ENCODE results near the gene DHX8. TPM values are rescaled to one million over a fixed set of nuclear protein-coding genes. Genes with fewer than 3 reads are reported as not detected.

The DHX8 gene
- polyA plus RNA-seq, 1 of the 3 experiments (the other 2 are of a cell fraction) = 31.3 TPM

DNA sequence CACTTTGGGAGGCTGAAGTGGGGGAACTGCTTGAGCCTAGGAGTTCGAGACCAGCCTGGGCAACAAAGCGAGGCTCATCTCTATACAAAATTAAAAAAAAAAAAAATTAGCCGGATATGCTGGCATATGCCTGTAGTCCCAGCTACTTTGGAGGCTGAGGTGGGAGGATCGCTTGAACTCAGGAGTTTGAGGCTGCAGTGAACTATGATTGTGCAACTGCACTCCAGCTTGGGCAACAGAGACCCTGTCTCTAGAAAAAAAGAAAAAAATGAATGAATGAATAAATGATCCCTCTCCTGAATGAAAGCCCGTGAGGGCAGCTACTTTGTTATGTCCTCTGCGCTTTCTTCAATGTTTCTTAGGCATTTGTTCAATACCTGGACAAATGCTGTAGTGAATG is 27.7 kb upstream of the DHX8 start:
- Histone ChIP-seq H3K27me3 (ENCODE audit: insufficient read depth) (no peaks in the 10 kb centered on the region), H2AFZ (ENCODE audit: low read depth) (no peak overlapping the region), H3K4me3 (ENCODE audit: low read depth in 2 of 2, low read length in 1 of 2) (no peak overlapping the region), H3K36me3 (replicated peaks in 1 of 2; ENCODE audit: control insufficient read depth in 1 of 2, insufficient read depth in 2 of 2, low read length in 1 of 2) (no peaks in the 10 kb centered on the region), H3K79me2 (ENCODE audit: insufficient read depth) (no peaks in the 10 kb centered on the region), H3K4me2 (no peak overlapping the region), H3K9me3 (no peaks in the 10 kb centered on the region), H3K27ac (ENCODE audit: low read depth in 2 of 2, low read length in 1 of 2) (no peak overlapping the region), H4K20me1 (ENCODE audit: insufficient read depth) (no peaks in the 10 kb centered on the region), H3K9ac (no peak overlapping the region), H3F3A (replicated peaks; ENCODE audit: insufficient read depth) (no peaks in the 10 kb centered on the region), H3K9me2 (no peaks in the 10 kb centered on the region), H3K4me1 (ENCODE audit: control insufficient read depth in 1 of 2, insufficient read depth in 2 of 2, low read depth in 1 of 2, low read length in 1 of 2) (peaks cover 4 to 6% of the 10 kb centered on the region in 2 experiments; a peak in 1 of 4 replicates)
- TF ChIP-seq RCOR1 (IDR thresholded peaks at IDR 0.05; ENCODE audit: low read length) = no peak
- TF ChIP-seq, protein P1, sequence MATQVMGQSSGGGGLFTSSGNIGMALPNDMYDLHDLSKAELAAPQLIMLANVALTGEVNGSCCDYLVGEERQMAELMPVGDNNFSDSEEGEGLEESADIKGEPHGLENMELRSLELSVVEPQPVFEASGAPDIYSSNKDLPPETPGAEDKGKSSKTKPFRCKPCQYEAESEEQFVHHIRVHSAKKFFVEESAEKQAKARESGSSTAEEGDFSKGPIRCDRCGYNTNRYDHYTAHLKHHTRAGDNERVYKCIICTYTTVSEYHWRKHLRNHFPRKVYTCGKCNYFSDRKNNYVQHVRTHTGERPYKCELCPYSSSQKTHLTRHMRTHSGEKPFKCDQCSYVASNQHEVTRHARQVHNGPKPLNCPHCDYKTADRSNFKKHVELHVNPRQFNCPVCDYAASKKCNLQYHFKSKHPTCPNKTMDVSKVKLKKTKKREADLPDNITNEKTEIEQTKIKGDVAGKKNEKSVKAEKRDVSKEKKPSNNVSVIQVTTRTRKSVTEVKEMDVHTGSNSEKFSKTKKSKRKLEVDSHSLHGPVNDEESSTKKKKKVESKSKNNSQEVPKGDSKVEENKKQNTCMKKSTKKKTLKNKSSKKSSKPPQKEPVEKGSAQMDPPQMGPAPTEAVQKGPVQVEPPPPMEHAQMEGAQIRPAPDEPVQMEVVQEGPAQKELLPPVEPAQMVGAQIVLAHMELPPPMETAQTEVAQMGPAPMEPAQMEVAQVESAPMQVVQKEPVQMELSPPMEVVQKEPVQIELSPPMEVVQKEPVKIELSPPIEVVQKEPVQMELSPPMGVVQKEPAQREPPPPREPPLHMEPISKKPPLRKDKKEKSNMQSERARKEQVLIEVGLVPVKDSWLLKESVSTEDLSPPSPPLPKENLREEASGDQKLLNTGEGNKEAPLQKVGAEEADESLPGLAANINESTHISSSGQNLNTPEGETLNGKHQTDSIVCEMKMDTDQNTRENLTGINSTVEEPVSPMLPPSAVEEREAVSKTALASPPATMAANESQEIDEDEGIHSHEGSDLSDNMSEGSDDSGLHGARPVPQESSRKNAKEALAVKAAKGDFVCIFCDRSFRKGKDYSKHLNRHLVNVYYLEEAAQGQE (IDR thresholded peaks at IDR 0.05; ENCODE audit: low read depth, low read length) = no peak
- POLR2A ChIA-PET = no interaction called here
- CTCF ChIA-PET = interaction anchor here (1.8 to 2.5 kb wide), 2 partner anchors 28 to 62 kb away, joined by 6 to 15 read pairs; partner anchors contain the start of gene DHX8
- no peak for DNase-seq
- WGBS (ENCODE audit: low lambda C conversion rate) = 89% methylated on average over 6 of the region's 6 CpGs

DNA sequence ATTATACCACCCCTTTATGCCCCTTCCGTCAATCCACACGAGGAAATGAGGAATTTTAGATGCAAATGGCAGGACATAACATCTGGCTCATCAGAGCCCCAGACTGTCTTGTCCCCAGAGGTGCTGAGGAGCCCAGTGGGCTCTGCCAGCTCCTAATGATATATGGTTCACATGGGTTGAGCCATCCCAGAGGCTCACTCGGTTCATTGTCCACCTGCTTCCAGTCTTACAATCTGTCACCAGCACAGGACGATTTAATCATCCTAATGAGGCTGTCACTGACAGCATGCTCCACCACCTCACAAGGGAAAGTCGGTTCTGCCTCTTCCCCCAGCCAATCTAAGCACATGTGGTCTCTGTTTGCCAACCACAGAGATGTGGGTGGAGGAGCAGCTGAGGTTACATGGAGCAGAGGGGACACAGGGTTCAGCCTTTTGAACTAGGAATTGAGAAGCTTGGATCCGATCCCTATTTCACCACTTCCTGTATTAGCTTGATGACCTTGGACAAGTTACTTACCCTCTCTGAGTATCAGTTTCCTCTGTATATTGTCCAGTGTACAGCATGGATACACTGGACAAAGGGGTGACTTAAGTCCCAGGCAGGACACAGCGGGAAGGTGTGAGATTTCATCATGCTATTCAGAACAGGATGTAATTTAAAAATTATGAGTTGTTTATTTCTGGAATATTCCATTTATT is 27.0 kb upstream of the DHX8 start:
- Histone ChIP-seq H3K4me1 (ENCODE audit: control insufficient read depth in 1 of 2, insufficient read depth in 2 of 2, low read depth in 1 of 2, low read length in 1 of 2) (peaks cover 4 to 6% of the 10 kb centered on the region in 2 experiments; a peak in 1 of 4 replicates), H3K36me3 (replicated peaks in 1 of 2; ENCODE audit: control insufficient read depth in 1 of 2, insufficient read depth in 2 of 2, low read length in 1 of 2) (no peaks in the 10 kb centered on the region), H4K20me1 (ENCODE audit: insufficient read depth) (no peaks in the 10 kb centered on the region), H3K27ac (ENCODE audit: low read depth in 2 of 2, low read length in 1 of 2) (no peak overlapping the region), H2AFZ (ENCODE audit: low read depth) (no peak overlapping the region), H3K27me3 (ENCODE audit: insufficient read depth) (no peaks in the 10 kb centered on the region), H3F3A (replicated peaks; ENCODE audit: insufficient read depth) (no peaks in the 10 kb centered on the region), H3K9me3 (no peaks in the 10 kb centered on the region), H3K4me3 (ENCODE audit: low read depth in 2 of 2, low read length in 1 of 2) (no peak overlapping the region), H3K4me2 (no peak overlapping the region), H3K79me2 (ENCODE audit: insufficient read depth) (no peaks in the 10 kb centered on the region), H3K9me2 (no peaks in the 10 kb centered on the region), H3K9ac (no peak overlapping the region)
- CTCF ChIA-PET = interaction anchor here (1.3 to 2.5 kb wide), 3 partner anchors 14 to 63 kb away, joined by 3 to 15 read pairs (median 6); partner anchors contain the start of gene DHX8
- WGBS (ENCODE audit: low lambda C conversion rate) = 53% methylated on average over 7 of the region's 7 CpGs
- TF ChIP-seq ELF1 (IDR thresholded peaks at IDR 0.05) (no peak), SIN3A (IDR thresholded peaks at IDR 0.05; ENCODE audit: borderline replicate concordance, low read depth, low read length) (no peak), FOXM1 (IDR thresholded peaks at IDR 0.05; ENCODE audit: low read depth) (no peak)
- DNase-seq = no peak
- POLR2A ChIA-PET = no interaction called here

DNA sequence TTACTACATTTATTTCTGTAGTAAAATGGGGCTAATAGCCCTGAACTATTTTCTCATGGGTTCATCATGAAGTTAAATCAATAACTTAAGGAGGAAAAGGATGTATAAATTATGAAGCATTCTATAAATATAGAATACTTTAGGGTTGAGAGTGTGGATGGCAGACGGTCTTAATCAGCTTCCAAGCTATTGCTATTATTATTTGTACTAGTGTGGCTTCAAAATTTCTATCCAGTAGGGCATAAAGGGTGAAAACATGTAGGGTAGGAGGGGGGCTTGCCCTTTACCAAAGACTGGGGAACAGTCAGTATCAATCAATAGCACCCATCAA is 26.4 kb upstream of the DHX8 start:
- CTCF ChIA-PET = interaction anchor here (0.9 to 2.5 kb wide), 5 partner anchors 14 to 303 kb away, joined by 3 to 15 read pairs (median 3); partner anchors contain the start of gene DHX8
- Histone ChIP-seq H3K9me2 (no peaks in the 10 kb centered on the region), H2AFZ (ENCODE audit: low read depth) (no peak overlapping the region), H3F3A (replicated peaks; ENCODE audit: insufficient read depth) (no peaks in the 10 kb centered on the region), H3K4me2 (no peak overlapping the region), H4K20me1 (ENCODE audit: insufficient read depth) (no peaks in the 10 kb centered on the region), H3K4me1 (ENCODE audit: control insufficient read depth in 1 of 2, insufficient read depth in 2 of 2, low read depth in 1 of 2, low read length in 1 of 2) (peaks cover 4 to 6% of the 10 kb centered on the region in 2 experiments; a peak in 1 of 4 replicates), H3K27me3 (ENCODE audit: insufficient read depth) (no peaks in the 10 kb centered on the region), H3K27ac (ENCODE audit: low read depth in 2 of 2, low read length in 1 of 2) (no peak overlapping the region), H3K4me3 (ENCODE audit: low read depth in 2 of 2, low read length in 1 of 2) (no peak overlapping the region), H3K9ac (no peak overlapping the region), H3K79me2 (ENCODE audit: insufficient read depth) (no peaks in the 10 kb centered on the region), H3K9me3 (no peaks in the 10 kb centered on the region), H3K36me3 (replicated peaks in 1 of 2; ENCODE audit: control insufficient read depth in 1 of 2, insufficient read depth in 2 of 2, low read length in 1 of 2) (no peaks in the 10 kb centered on the region)
- 75% methylated on average over 1 of the region's 1 CpG for WGBS (ENCODE audit: low lambda C conversion rate)
- DNase-seq = no peak
- POLR2A ChIA-PET = no interaction called here
- TF ChIP-seq, protein P2, sequence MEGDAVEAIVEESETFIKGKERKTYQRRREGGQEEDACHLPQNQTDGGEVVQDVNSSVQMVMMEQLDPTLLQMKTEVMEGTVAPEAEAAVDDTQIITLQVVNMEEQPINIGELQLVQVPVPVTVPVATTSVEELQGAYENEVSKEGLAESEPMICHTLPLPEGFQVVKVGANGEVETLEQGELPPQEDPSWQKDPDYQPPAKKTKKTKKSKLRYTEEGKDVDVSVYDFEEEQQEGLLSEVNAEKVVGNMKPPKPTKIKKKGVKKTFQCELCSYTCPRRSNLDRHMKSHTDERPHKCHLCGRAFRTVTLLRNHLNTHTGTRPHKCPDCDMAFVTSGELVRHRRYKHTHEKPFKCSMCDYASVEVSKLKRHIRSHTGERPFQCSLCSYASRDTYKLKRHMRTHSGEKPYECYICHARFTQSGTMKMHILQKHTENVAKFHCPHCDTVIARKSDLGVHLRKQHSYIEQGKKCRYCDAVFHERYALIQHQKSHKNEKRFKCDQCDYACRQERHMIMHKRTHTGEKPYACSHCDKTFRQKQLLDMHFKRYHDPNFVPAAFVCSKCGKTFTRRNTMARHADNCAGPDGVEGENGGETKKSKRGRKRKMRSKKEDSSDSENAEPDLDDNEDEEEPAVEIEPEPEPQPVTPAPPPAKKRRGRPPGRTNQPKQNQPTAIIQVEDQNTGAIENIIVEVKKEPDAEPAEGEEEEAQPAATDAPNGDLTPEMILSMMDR (IDR thresholded peaks at IDR 0.05) = no peak
- TF ChIP-seq SMC3 (IDR thresholded peaks at IDR 0.05; ENCODE audit: low read depth, low read length) (no peak), ELF1 (IDR thresholded peaks at IDR 0.05) (no peak), TEAD4 (IDR thresholded peaks at IDR 0.05; ENCODE audit: borderline replicate concordance, insufficient read depth) (no peak), RCOR1 (IDR thresholded peaks at IDR 0.05; ENCODE audit: low read length) (no peak), POLR2AphosphoS5 (IDR thresholded peaks at IDR 0.05; ENCODE audit: low read depth, low read length) (no peak), GABPA (IDR thresholded peaks at IDR 0.05; ENCODE audit: low read depth) (no peak), NFIC (IDR thresholded peaks at IDR 0.05; ENCODE audit: borderline replicate concordance) (no peak)
- TF ChIP-seq, protein P1 (IDR thresholded peaks at IDR 0.05; ENCODE audit: low read depth, low read length) = no peak

Measured in SK-N-SH (cell line).